ENCODE data around the gene PICK1. TPM values are rescaled to one million over a fixed set of nuclear protein-coding genes. Genes with fewer than 3 reads are reported as not detected.

PICK1 gene
- polyA plus RNA-seq, 1 experiment: 32.4 TPM

DNA sequence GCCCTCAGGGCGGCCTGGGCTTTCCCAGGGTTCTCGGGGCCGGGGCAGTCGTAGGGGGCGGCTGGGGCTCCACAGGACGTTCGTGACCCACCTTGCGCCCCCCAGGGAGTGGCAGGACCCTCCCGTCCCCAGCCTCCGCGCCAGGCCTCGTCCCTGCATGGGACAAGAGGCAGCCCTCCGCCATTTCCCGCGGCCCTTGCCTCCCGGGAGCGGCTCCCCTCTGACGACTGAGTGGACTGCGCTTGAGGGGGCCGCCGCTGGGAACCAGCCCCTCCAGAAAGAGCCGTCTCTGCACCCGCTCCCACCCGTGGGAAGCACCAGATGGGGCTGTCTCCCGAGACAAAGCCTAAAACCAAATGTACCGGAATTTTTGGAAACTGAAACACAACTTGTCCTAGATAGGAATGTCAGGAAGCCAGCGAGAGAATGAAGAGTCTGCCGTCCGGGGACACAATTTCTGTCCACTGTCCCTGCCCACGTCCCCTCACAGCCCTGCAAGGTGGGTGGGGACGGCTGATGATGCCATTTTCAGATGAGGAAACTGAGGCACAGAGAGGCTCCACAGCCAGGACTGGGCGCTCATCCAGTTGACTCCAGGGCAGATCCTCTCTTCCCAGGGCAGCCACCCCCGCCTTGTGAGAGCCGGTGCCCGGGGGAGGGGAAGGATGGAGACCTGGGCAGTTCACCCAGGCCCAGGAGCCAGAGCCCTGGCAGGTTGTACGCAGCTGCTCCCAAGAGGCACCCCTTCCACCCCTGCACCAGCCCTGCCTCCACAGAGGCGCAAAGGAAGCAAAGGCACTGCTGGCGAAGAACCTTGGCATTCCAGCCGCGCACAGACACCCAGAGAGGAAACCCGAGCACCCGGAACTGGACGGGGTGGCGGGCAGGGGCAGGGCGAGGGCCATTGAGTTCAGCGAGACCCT, 18.1 kb upstream of the PICK1 start:
- DNase-seq (ENCODE audit: low read depth): no peak
- Histone ChIP-seq H3K27me3 (ENCODE audit: control insufficient read depth, insufficient read depth, low read length) (no peaks in the 10 kb centered on the region; the same call in 1 of the 2 replicates), H3K4me3 (ENCODE audit: low read depth, low read length) (no peak overlapping the region; the same call in 1 of the 2 replicates), H3K36me3 (ENCODE audit: control insufficient read depth, insufficient read depth, low read length) (no peaks in the 10 kb centered on the region)
- TF ChIP-seq, protein P1, sequence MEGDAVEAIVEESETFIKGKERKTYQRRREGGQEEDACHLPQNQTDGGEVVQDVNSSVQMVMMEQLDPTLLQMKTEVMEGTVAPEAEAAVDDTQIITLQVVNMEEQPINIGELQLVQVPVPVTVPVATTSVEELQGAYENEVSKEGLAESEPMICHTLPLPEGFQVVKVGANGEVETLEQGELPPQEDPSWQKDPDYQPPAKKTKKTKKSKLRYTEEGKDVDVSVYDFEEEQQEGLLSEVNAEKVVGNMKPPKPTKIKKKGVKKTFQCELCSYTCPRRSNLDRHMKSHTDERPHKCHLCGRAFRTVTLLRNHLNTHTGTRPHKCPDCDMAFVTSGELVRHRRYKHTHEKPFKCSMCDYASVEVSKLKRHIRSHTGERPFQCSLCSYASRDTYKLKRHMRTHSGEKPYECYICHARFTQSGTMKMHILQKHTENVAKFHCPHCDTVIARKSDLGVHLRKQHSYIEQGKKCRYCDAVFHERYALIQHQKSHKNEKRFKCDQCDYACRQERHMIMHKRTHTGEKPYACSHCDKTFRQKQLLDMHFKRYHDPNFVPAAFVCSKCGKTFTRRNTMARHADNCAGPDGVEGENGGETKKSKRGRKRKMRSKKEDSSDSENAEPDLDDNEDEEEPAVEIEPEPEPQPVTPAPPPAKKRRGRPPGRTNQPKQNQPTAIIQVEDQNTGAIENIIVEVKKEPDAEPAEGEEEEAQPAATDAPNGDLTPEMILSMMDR (IDR thresholded peaks at IDR 0.05; ENCODE audit: insufficient read depth, low read depth, low read length): no peak
- ChIA-PET POLR2A (no interaction called here), CTCF (no interaction called here)

DNA sequence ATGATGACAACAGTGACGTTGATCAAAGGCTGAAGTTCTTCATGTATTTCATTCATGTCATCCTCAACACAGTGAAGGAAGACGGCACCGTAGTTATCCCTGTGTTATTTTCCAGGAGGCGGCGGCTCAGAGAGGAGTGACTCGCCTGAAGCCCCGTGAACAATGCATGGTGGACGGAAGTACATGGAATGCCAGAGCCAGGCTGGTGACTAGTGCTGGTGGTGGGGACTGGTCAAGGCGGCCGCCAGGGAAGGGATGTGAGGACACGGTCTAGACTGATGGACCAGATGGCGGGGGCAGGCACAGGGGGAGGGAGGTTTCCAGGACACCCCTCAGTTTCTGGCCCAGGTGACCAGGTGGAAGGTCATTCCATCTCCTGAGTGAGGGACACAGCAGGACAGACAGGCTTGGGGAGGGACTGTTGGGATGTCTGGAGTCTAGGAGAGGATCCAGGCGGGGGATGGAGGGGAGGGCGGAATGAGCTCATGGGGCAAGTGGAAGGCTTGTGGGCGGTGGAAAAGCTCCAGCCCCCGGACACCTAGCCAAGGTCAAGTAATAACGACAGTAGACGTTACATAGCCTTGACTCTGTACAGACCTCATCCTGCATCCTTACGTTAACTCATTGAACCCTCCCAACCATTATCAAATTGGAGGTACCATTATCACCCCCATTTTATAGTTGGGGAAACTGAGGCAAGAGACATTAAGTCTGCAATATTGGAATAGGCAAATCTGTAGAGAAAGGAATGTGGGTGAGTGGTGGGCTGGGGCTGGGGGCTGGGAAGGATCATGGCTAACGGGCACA, 16.0 kb upstream of the PICK1 start:
- Histone ChIP-seq H3K36me3 (ENCODE audit: control insufficient read depth, insufficient read depth, low read length) (no peaks in the 10 kb centered on the region), H3K27me3 (ENCODE audit: control insufficient read depth, insufficient read depth, low read length) (no peaks in the 10 kb centered on the region; the same call in 1 of the 2 replicates), H3K4me3 (ENCODE audit: low read depth, low read length) (no peak overlapping the region)
- ChIA-PET CTCF (interaction anchor here (1.8 kb wide), 1 partner anchor 11 kb away, joined by 8 read pairs; no protein-coding TSS in a partner anchor), POLR2A (interaction anchor here (0.7 kb wide), 1 partner anchor 11 kb away, joined by 3 read pairs; no protein-coding TSS in a partner anchor)
- DNase-seq (ENCODE audit: low read depth): no peak
- TF ChIP-seq, protein P1 (IDR thresholded peaks at IDR 0.05; ENCODE audit: insufficient read depth, low read depth, low read length): no peak

DNA sequence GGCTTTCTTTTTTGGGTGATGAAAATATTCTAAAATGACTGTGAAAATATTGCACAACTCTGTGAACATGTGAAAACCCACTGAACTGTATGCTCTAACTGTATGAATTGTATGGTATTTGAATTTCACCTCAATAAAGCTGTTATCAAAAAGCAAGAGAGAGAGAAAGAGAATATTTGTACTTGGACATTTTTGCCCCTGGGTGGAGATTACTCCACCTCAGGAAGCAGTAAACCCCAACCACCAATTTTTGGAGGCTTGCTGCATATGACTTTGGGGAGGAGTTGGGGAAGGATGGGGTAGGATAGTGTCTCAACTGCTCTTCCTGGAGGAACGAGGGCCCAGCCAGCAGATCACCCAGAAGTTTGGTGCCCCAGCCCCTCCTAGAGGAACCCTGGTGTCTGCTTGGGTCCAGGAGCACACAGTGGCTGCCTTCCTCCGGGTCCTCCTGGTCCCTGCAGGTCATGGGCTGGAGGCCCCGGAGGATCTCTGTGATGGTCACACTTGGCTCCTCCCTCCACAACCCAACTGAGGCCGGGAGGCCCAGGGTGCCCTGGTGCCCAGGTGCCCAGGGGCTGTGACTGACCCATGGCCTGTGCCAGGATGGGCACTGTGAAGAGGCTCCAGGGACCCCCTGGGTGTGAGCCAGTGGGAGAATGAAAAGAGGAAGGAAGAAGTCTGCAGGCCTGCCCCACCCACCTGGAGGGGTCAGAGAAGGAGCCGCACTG, 15.3 kb upstream of the PICK1 start:
- H3K4me3 ChIP-seq (ENCODE audit: low read depth, low read length): no peak overlapping the region
- H3K36me3 ChIP-seq (ENCODE audit: control insufficient read depth, insufficient read depth, low read length): no peaks in the 10 kb centered on the region
- TF ChIP-seq, protein P1 (IDR thresholded peaks at IDR 0.05; ENCODE audit: insufficient read depth, low read depth, low read length): no peak
- no peak for DNase-seq (ENCODE audit: low read depth)
- ChIA-PET POLR2A (interaction anchor here (0.6 kb wide), 1 partner anchor 266 kb away, joined by 4 read pairs; no protein-coding TSS in a partner anchor), CTCF (interaction anchor here (2.5 kb wide), 1 partner anchor 10 kb away, joined by 11 read pairs; no protein-coding TSS in a partner anchor)
- H3K27me3 ChIP-seq (ENCODE audit: control insufficient read depth, insufficient read depth, low read length): no peaks in the 10 kb centered on the region; the same call in 1 of the 2 replicates

DNA sequence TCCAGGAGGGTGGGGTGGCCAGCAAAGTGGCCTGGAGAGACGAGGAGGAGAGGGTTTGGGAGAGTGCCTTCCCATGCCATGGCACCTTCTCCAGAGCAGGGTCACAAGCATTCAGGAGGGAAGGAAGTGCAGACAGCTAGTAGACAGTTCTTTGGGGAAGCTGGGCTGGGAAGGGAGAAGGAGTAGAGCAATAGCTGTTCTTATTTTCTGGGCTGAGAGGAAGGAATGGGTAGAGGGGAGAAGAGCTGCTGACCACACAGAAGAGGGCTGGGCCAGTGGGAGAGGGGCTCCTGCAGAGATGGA, 14.8 kb upstream of the PICK1 start:
- no peak overlapping the region for H3K4me3 ChIP-seq (ENCODE audit: low read depth, low read length)
- ChIA-PET CTCF (interaction anchor here (1.1 to 2.5 kb wide), 2 partner anchors 10 to 310 kb away, joined by 3 to 11 read pairs; no protein-coding TSS in a partner anchor), POLR2A (interaction anchor here (0.6 kb wide), 1 partner anchor 266 kb away, joined by 4 read pairs; no protein-coding TSS in a partner anchor)
- H3K36me3 ChIP-seq (ENCODE audit: control insufficient read depth, insufficient read depth, low read length): no peaks in the 10 kb centered on the region
- no peaks in the 10 kb centered on the region; the same call in 1 of the 2 replicates for H3K27me3 ChIP-seq (ENCODE audit: control insufficient read depth, insufficient read depth, low read length)
- TF ChIP-seq, protein P1 (IDR thresholded peaks at IDR 0.05; ENCODE audit: insufficient read depth, low read depth, low read length): no peak
- DNase-seq (ENCODE audit: low read depth): no peak

All from BJ (cell line).